GM04504 (cell line): Measurements from ENCODE around the gene FHL1.
A peak's percentile ranks its signal among the peaks of the same experiment; 100 is the strongest.

Experiments used
- DNase-seq: peaks from one replicate; pipeline ENCODE4 v3.0.0-alpha.2; 2012; ENCODE audit warnings: low read depth

FHL1 gene

GRCh38 chrX:136185401-136186022 is 38.2 kb downstream of the FHL1 start:
- DNase-seq = no peak

- no peak for DNase-seq
These were observed 38.7 kb downstream of the FHL1 start for GRCh38 chrX:136186023-136186413.

GRCh38 chrX:136189222-136189621 is 41.9 kb downstream of the FHL1 start:
- no peak for DNase-seq

- no peak for DNase-seq
These were observed 42.8 kb downstream of the FHL1 start for GRCh38 chrX:136190038-136190713.

GRCh38 chrX:136191171-136191570 is 43.8 kb downstream of the FHL1 start:
- no peak for DNase-seq

- DNase-seq = no peak
These were observed 44.8 kb downstream of the FHL1 start for GRCh38 chrX:136192135-136192534.

GRCh38 chrX:136192839-136193414 is 45.6 kb downstream of the FHL1 start:
- DNase-seq = no peak

GRCh38 chrX:136193771-136194170 is 46.4 kb downstream of the FHL1 start:
- DNase-seq = no peak

GRCh38 chrX:136194536-136194935 is 47.2 kb downstream of the FHL1 start:
- no peak for DNase-seq

- DNase-seq = no peak
These were observed 47.9 kb downstream of the FHL1 start for GRCh38 chrX:136195247-136195646.

GRCh38 chrX:136196691-136197155 is 49.4 kb downstream of the FHL1 start:
- DNase-seq = no peak

- no peak for DNase-seq
These were observed 50.7 kb downstream of the FHL1 start for GRCh38 chrX:136198010-136198409.

- no peak for DNase-seq
These were observed 51.4 kb downstream of the FHL1 start for GRCh38 chrX:136198678-136199243.

GRCh38 chrX:136199365-136199764 is 52.0 kb downstream of the FHL1 start:
- DNase-seq = no peak

- no peak for DNase-seq
These were observed 53.1 kb downstream of the FHL1 start for GRCh38 chrX:136200466-136200865.

- no peak for DNase-seq
These were observed 54.3 kb downstream of the FHL1 start for GRCh38 chrX:136201601-136202000.

- peak; percentile 68 for DNase-seq
These were observed 55.6 kb downstream of the FHL1 start for GRCh38 chrX:136202889-136203288.

- no peak for DNase-seq
These were observed 56.1 kb downstream of the FHL1 start for GRCh38 chrX:136203438-136203837.

- no peak for DNase-seq
These were observed 56.6 kb downstream of the FHL1 start for GRCh38 chrX:136203951-136204350.

- peak; percentile 67 for DNase-seq
These were observed 57.2 kb downstream of the FHL1 start for GRCh38 chrX:136204571-136204970.

- no peak for DNase-seq
These were observed 58.6 kb downstream of the FHL1 start for GRCh38 chrX:136205882-136206380.

GRCh38 chrX:136206916-136207315 is 59.6 kb downstream of the FHL1 start:
- no peak for DNase-seq

GRCh38 chrX:136207546-136207945 is 60.2 kb downstream of the FHL1 start:
- DNase-seq = no peak
